CD14-positive monocyte (primary cell): Measurements from ENCODE around the gene SEMA4D. TPM values are rescaled to one million over a fixed set of nuclear protein-coding genes. Genes with fewer than 3 reads are reported as not detected.

ENCODE experiments used
- DNase-seq, 3 donors: peaks; one replicate each; pipeline ENCODE4 v3.0.0-alpha.2; 2011 to 2022
- H2AFZ ChIP-seq: 2 replicates; pipeline ENCODE4 v1.6.0; 2012; ENCODE audit warnings: mild to moderate bottlenecking, low read depth, low read length, inconsistent platforms; ENCODE audit not compliant: insufficient read depth, poor library complexity, severe bottlenecking
- H3K27ac ChIP-seq, 2 donors: 1 replicate in 1 of 2; 2 replicates in 1 of 2; pipeline ENCODE4 v1.5.1; 2012 to 2013; ENCODE audit warnings: low read length in 2 of 2, control low read depth in 1 of 2, inconsistent platforms in 1 of 2, low read depth in 1 of 2, mild to moderate bottlenecking in 1 of 2
- H3K27me3 ChIP-seq, 2 donors: one replicate each; pipeline versions ENCODE4 v1.6.0 to v1.6.1; 2011 to 2013; ENCODE audit warnings: low read length in 2 of 2; ENCODE audit not compliant: control insufficient read depth in 2 of 2, insufficient read depth in 2 of 2
- H3K36me3 ChIP-seq, 2 donors: replicated peaks in 1 of 2; 1 replicate in 1 of 2; 2 replicates in 1 of 2; pipeline versions ENCODE4 v1.5.1 to v1.6.1; 2012 to 2013; ENCODE audit warnings: low read length in 2 of 2, control low read depth in 1 of 2, inconsistent platforms in 1 of 2, mild to moderate bottlenecking in 1 of 2; ENCODE audit not compliant: insufficient read depth in 2 of 2, control insufficient read depth in 1 of 2
- H3K4me1 ChIP-seq, 2 donors: 1 replicate in 1 of 2; 2 replicates in 1 of 2; pipeline versions ENCODE4 v1.5.1 to v1.6.1; 2012 to 2013; ENCODE audit warnings: low read length in 2 of 2, control low read depth in 1 of 2, inconsistent platforms in 1 of 2, mild to moderate bottlenecking in 1 of 2, moderate library complexity in 1 of 2; ENCODE audit not compliant: insufficient read depth in 2 of 2, control insufficient read depth in 1 of 2
- H3K4me2 ChIP-seq: replicated peaks from 2 replicates; pipeline ENCODE3; 2012; ENCODE audit warnings: low read length, moderate library complexity, mild to moderate bottlenecking; ENCODE audit not compliant: poor library complexity, severe bottlenecking; ENCODE audit errors: extremely low read depth
- H3K4me3 ChIP-seq, 3 experiments: fragments of 200-600 bp in 1 of 3; sonication (generic) in 1 of 3; replicated peaks in 1 of 3; 1 replicate in 2 of 3; 2 replicates in 1 of 3; pipeline ENCODE4 v1.5.1; 2011 to 2013; ENCODE audit warnings: low read length in 3 of 3, mild to moderate bottlenecking in 3 of 3, control low read depth in 2 of 3, low read depth in 2 of 3, inconsistent platforms in 1 of 3, moderate library complexity in 1 of 3
- H3K79me2 ChIP-seq: 2 replicates; pipeline ENCODE4 v1.6.0; 2012; ENCODE audit warnings: mild to moderate bottlenecking, control low read depth, inconsistent platforms, low read length, moderate library complexity; ENCODE audit not compliant: insufficient read depth
- H3K9ac ChIP-seq: 2 replicates; pipeline ENCODE4 v1.6.0; 2017; ENCODE audit warnings: low read length, mild to moderate bottlenecking; ENCODE audit not compliant: insufficient read depth, poor library complexity, severe bottlenecking
- H3K9me3 ChIP-seq, 2 donors: replicated peaks in 1 of 2; 1 replicate in 1 of 2; 2 replicates in 1 of 2; pipeline versions ENCODE4 v1.5.1 to v1.6.1; 2012 to 2013; ENCODE audit warnings: low read length in 2 of 2, control low read depth in 1 of 2; ENCODE audit not compliant: control insufficient read depth in 1 of 2, insufficient read depth in 1 of 2
- H4K20me1 ChIP-seq: 2 replicates; pipeline ENCODE4 v1.6.0; 2012; ENCODE audit warnings: mild to moderate bottlenecking, low read length, control low read depth, moderate library complexity; ENCODE audit not compliant: insufficient read depth
- H3K27ac Mint-ChIP-seq, 7 donors: one replicate each; pipeline ENCODE4 v1.8.0; 2020; ENCODE audit warnings: mild to moderate bottlenecking in 7 of 7, mixed read lengths in 7 of 7, moderate library complexity in 6 of 7, inconsistent platforms in 2 of 7
- H3K27me3 Mint-ChIP-seq, 3 donors: one replicate each; pipeline ENCODE4 v1.8.0; 2021 to 2022; ENCODE audit warnings: low read depth in 3 of 3, mild to moderate bottlenecking in 3 of 3, mixed read lengths in 3 of 3, moderate library complexity in 3 of 3, inconsistent platforms in 1 of 3
- H3K36me3 Mint-ChIP-seq, 2 donors: one replicate each; pipeline ENCODE4 v1.8.0; 2020; ENCODE audit warnings: mixed read lengths in 2 of 2, inconsistent platforms in 1 of 2, mild to moderate bottlenecking in 1 of 2
- H3K4me1 Mint-ChIP-seq: one replicate; pipeline ENCODE4 v1.8.0; 2020; ENCODE audit warnings: mild to moderate bottlenecking, mixed read lengths
- H3K4me3 Mint-ChIP-seq, 2 donors: one replicate each; pipeline ENCODE4 v1.8.0; 2020; ENCODE audit warnings: mild to moderate bottlenecking in 2 of 2, mixed read lengths in 2 of 2, moderate library complexity in 1 of 2
- H3K9me3 Mint-ChIP-seq, 7 donors: one replicate each; pipeline ENCODE4 v1.8.0; 2020 to 2022; ENCODE audit warnings: mixed read lengths in 7 of 7, mild to moderate bottlenecking in 6 of 7, moderate library complexity in 6 of 7, inconsistent platforms in 2 of 7
- WGBS: methylation state at CpG from one replicate; pipeline ENCODE4 v1.1.5; 2013; ENCODE audit warnings: missing lambda C conversion rate; ENCODE audit not compliant: insufficient coverage; 5-methylcytosine and 5-hydroxymethylcytosine counted together
- intact Hi-C, 2 donors: fragments of 100-400 bp; cut with micrococcal nuclease; formaldehyde crosslinking; loops; one replicate each; pipeline versions ENCODE4 v1.15.0 to v1.15.1; 2023
- polyA plus RNA-seq, 3 donors: library from polyadenylated mRNA; depleted of rRNA in 1 of 3; unstranded in 2 of 3; stranded (reverse) in 1 of 3; fragments of 300-500 nt in 2 of 3; fragments of >200 nt in 1 of 3; fragmentation: Illumina TruSeq in 2 of 3; gene quantifications; 1 replicate in 2 of 3; 2 replicates in 1 of 3; pipeline ENCODE4 v1.2.3, GENCODE V29; 2012 to 2021
- TF ChIP-seq, protein P1 (sequence below): fragments of 200-600 bp; IDR thresholded peaks from one replicate; pipeline ENCODE4 v1.8.0; 2022; ENCODE audit warnings: antibody characterized with exemption, mild to moderate bottlenecking

The SEMA4D gene
- polyA plus RNA-seq, 3 donors, result 28.2 to 117 (median 28.6) TPM

DNA sequence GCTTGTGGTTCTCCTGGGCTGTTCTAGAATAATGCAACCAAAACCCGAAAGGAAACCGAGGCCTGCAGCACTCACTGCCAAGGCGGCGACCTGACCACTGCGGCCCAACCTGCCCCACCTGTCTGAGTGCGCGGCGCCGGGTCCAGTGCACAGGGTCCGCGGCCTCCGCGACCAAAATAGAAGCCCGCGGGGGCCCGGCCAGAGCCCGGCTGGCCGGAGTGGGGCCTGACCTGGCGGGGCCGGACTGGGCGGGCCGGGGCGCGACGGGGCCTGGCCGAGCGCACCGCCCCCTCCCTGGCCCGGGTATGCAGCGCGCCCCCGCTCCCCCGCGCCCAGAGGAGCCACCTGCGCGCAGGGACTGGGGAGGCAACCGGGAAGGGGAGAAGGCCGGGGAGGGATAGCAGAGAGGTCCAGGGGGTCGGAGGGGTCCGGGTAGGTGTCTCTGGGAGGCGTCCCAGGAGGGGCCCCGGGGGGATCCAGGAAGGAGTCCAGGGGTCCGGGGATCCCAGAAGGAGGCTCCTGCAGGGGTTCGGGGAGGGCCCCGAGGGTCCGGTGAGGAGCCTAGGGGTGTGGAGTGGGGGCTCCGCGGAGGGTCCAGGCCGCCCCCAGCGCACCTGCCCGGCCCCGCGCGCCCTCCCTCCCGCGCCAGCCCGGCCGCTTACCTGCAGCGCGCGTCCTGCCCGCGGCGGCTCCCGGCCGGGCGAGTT lies 503 bp downstream of the SEMA4D start:
- TF ChIP-seq, protein P1, sequence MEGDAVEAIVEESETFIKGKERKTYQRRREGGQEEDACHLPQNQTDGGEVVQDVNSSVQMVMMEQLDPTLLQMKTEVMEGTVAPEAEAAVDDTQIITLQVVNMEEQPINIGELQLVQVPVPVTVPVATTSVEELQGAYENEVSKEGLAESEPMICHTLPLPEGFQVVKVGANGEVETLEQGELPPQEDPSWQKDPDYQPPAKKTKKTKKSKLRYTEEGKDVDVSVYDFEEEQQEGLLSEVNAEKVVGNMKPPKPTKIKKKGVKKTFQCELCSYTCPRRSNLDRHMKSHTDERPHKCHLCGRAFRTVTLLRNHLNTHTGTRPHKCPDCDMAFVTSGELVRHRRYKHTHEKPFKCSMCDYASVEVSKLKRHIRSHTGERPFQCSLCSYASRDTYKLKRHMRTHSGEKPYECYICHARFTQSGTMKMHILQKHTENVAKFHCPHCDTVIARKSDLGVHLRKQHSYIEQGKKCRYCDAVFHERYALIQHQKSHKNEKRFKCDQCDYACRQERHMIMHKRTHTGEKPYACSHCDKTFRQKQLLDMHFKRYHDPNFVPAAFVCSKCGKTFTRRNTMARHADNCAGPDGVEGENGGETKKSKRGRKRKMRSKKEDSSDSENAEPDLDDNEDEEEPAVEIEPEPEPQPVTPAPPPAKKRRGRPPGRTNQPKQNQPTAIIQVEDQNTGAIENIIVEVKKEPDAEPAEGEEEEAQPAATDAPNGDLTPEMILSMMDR, result no peak
- H3K9me3 ChIP-seq, result no peaks in the 10 kb centered on the region
- Mint-ChIP-seq H3K4me3 (peak overlapping the region; percentile 94 to 97), H3K9me3 (no peaks in the 10 kb centered on the region), H3K27ac (peak overlapping the region; percentile 75 to 97 (median 87)), H3K4me1 (peaks cover 73% of the 10 kb centered on the region), H3K36me3 (peaks cover 4 to 13% of the 10 kb centered on the region in 2 donors), H3K27me3 (peaks cover 0 to 4% (median 1%) of the 10 kb centered on the region in 3 donors)
- no peak for DNase-seq
- peak overlapping the region; percentile 56 to 79 for H3K27ac ChIP-seq
- peak overlapping the region; percentile 32 for H2AFZ ChIP-seq
- H3K9ac ChIP-seq, result peak overlapping the region; percentile 86
- H3K4me2 ChIP-seq, result peak overlapping the region; percentile 81
- H3K27me3 ChIP-seq, result no peaks in the 10 kb centered on the region
- H3K4me3 ChIP-seq, result peak overlapping the region; percentile 82 to 91 (median 82)
- under 1% methylated on average over 50 of the region's 67 CpGs for WGBS
- peaks cover 53% of the 10 kb centered on the region for H3K79me2 ChIP-seq
- peaks cover 59 to 64% of the 10 kb centered on the region in 2 donors for H3K4me1 ChIP-seq
- no peaks in the 10 kb centered on the region for H3K36me3 ChIP-seq
- H4K20me1 ChIP-seq, result peaks cover 48% of the 10 kb centered on the region
- intact Hi-C loops, result loop anchor here (5.0 kb wide), 1 partner anchor 50 kb away; no protein-coding TSS in a partner anchor

DNA sequence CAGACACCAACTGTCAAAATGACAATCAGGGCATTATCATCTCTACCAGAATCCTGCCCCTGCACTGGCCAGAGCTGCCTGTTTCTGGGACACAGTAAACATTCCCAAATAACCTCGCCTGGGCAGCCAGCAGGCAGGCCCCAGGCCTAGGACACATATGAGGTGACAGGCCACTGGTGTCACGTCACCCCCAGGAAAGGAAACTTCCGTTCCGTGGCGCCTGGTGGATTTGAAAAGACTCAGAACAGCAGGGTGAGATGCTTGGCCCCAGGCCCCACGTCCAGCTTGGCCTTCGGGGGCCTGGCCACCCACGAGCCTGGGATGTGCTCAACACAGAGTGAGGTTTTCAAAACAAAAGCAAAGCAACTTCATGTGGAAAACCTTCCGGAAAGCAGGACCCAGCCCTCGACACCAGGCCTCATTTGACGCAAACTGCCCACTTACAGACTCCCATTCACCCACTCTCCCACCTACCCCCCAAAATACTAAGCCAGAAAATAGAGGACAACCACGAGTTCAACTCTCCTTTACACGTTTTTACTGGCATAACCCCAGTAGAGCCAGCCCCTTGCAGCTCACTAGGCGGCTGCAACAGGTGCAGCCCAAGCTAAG lies 1.2 kb downstream of the SEMA4D start:
- H3K4me2 ChIP-seq, result peak overlapping the region; percentile 81
- H3K4me1 Mint-ChIP-seq, result peaks cover 80% of the 10 kb centered on the region
- H2AFZ ChIP-seq, result peak overlapping the region; percentile 32
- H3K79me2 ChIP-seq, result peaks cover 60% of the 10 kb centered on the region
- peaks cover 0 to 3% (median 1%) of the 10 kb centered on the region in 3 donors for H3K27me3 Mint-ChIP-seq
- H3K27me3 ChIP-seq, result no peaks in the 10 kb centered on the region
- H3K27ac Mint-ChIP-seq, result peak overlapping the region; percentile 75 to 97 (median 87)
- peaks cover 54% of the 10 kb centered on the region for H4K20me1 ChIP-seq
- peaks cover 11 to 20% of the 10 kb centered on the region in 2 donors for H3K36me3 Mint-ChIP-seq
- intact Hi-C loops, result loop anchor here (5.0 kb wide), 1 partner anchor 51 kb away; no protein-coding TSS in a partner anchor
- no peaks in the 10 kb centered on the region for H3K9me3 Mint-ChIP-seq
- H3K9me3 ChIP-seq, result no peaks in the 10 kb centered on the region
- peak overlapping the region; percentile 86 for H3K9ac ChIP-seq
- TF ChIP-seq, protein P1, result no peak
- WGBS, result 6% methylated on average over 13 of the region's 14 CpGs
- H3K27ac ChIP-seq, result peak overlapping the region; percentile 56 to 79
- DNase-seq, result peak; percentile 45 to 62 (median 49)
- peak overlapping the region; percentile 94 to 97 for H3K4me3 Mint-ChIP-seq
- peak overlapping the region; percentile 82 to 91 (median 82) for H3K4me3 ChIP-seq
- H3K4me1 ChIP-seq, result peaks cover 59 to 66% of the 10 kb centered on the region in 2 donors
- H3K36me3 ChIP-seq, result peaks cover 0 to 6% of the 10 kb centered on the region in 2 donors
